ENCODE results near the gene PRIM2. TPM values are rescaled to one million over a fixed set of nuclear protein-coding genes. Genes with fewer than 3 reads are reported as not detected.
A peak's percentile ranks its signal among the peaks of the same experiment; 100 is the strongest.
"Not testable (repeated sequence)": the region's sequence is repeated elsewhere in the genome, so short reads cannot be mapped to it uniquely, and the experiment has no call there.

PRIM2 gene
- total and polyA plus RNA-seq, 2 of the 4 experiments (the other 2 are of a cell fraction) = 11.8 to 37.5 TPM

- H3K56ac ChIP-seq (ENCODE audit: extremely low read depth, insufficient read depth, low read length); H3K9ac ChIP-seq (ENCODE audit: low read depth, low read length); BruUV-seq (replicated peaks); H3K27me3 ChIP-seq (ENCODE audit: control insufficient read depth, insufficient read depth, low read length); H3K27ac ChIP-seq (ENCODE audit: insufficient read depth, low read length); H2AFZ ChIP-seq (replicated peaks; ENCODE audit: low read length, poor library complexity); H3K9me3 ChIP-seq (ENCODE audit: control insufficient read depth, insufficient read depth, low read length); CTCF ChIA-PET; H3K23ac ChIP-seq (ENCODE audit: low read depth, low read length); H3K4me1 ChIP-seq (ENCODE audit: control insufficient read depth, insufficient read depth, low read length); H3K4me3 ChIP-seq (ENCODE audit: insufficient read depth, low read depth, low read length); H3K36me3 ChIP-seq (ENCODE audit: control insufficient read depth, insufficient read depth, low read length); H2AK9ac ChIP-seq (replicated peaks; ENCODE audit: low read depth, low read length, poor library complexity); ATAC-seq (ENCODE audit: low read depth); H3K4me2 ChIP-seq (ENCODE audit: low read depth, low read length); in situ Hi-C loops (cut with MboI; ENCODE audit: low sequenced_read_pairs); H2AK5ac ChIP-seq (ENCODE audit: low read depth, low read length); intact Hi-C loops (cut with micrococcal nuclease); H3K9me1 ChIP-seq (ENCODE audit: insufficient read depth, low read length); H4K20me1 ChIP-seq (ENCODE audit: insufficient read depth, low read length); dilution Hi-C loops (cut with HindIII; ENCODE audit: low sequenced_read_pairs, unreplicated experiment); DNase-seq; H4K91ac ChIP-seq (ENCODE audit: insufficient read depth, low read depth, low read length); POLR2A ChIA-PET (ENCODE audit: unreplicated experiment): not testable (repeated sequence)
- H3K79me1 ChIP-seq (ENCODE audit: low read depth in 1 of 2, low read length in 2 of 2) = peaks cover 8 to 38% of the 10 kb centered on the region in 2 experiments
- H2BK5ac ChIP-seq (ENCODE audit: low read depth, low read length, poor library complexity, severe bottlenecking) = peak overlapping the region; percentile 81
- 0 out of 2 replicates have a peak overlapping the region, but pooled peaks have one; percentile 27 for H3K4ac ChIP-seq (ENCODE audit: low read depth, low read length)
- TF ChIP-seq MAFK (IDR thresholded peaks at IDR 0.05; ENCODE audit: low read depth, low read length) = peak; percentile 61
- H2BK20ac ChIP-seq (ENCODE audit: low read depth, low read length) = peak overlapping the region; percentile 53; the same call in 1 of the 2 replicates
- no CpG with 5 or more reads among the region's 1 CpG for WGBS, 2 experiments (ENCODE audit: extremely low coverage in 2 of 2, insufficient read length in 1 of 2)
- peak overlapping the region; percentile 64 for H3K14ac ChIP-seq (replicated peaks; ENCODE audit: low read depth, low read length)
- peak overlapping the region; percentile 7; the same call in 2 of the 3 replicates for H2BK15ac ChIP-seq (ENCODE audit: low read depth, low read length)
- H4K8ac ChIP-seq (ENCODE audit: low read depth in 2 of 2, low read length in 2 of 2) = peak overlapping the region in 1 of 2 experiments; percentile 85; a peak in 2 of 4 replicates
- H4K5ac ChIP-seq (ENCODE audit: low read depth, low read length) = peak overlapping the region; percentile 86; the same call in 1 of the 2 replicates
- H2BK120ac ChIP-seq (ENCODE audit: low read depth, low read length) = peak overlapping the region; percentile 81
- H3K18ac ChIP-seq (ENCODE audit: low read depth, low read length) = peak overlapping the region; percentile 98
These were observed 123.3 kb downstream of the PRIM2 start for GRCh38 chr6:57440735-57441134.

GRCh38 chr6:57442133-57442532 is 124.7 kb downstream of the PRIM2 start:
- Histone ChIP-seq H3K79me1 (ENCODE audit: low read depth in 1 of 2, low read length in 2 of 2) (peaks cover 13 to 40% of the 10 kb centered on the region in 2 experiments), H2BK5ac (ENCODE audit: low read depth, low read length, poor library complexity, severe bottlenecking) (peak overlapping the region; percentile 62), H3K18ac (ENCODE audit: low read depth, low read length) (peak overlapping the region; percentile 12; the same call in 1 of the 2 replicates), H3K4me1 (ENCODE audit: control insufficient read depth, insufficient read depth, low read length) (peaks cover 10% of the 10 kb centered on the region), H2BK120ac (ENCODE audit: low read depth, low read length) (0 out of 2 replicates have a peak overlapping the region, but pooled peaks have one; percentile 54)
- H3K27ac ChIP-seq (ENCODE audit: insufficient read depth, low read length); CTCF ChIA-PET; H4K5ac ChIP-seq (ENCODE audit: low read depth, low read length); H3K9me1 ChIP-seq (ENCODE audit: insufficient read depth, low read length); H2BK15ac ChIP-seq (ENCODE audit: low read depth, low read length); H2AK9ac ChIP-seq (replicated peaks; ENCODE audit: low read depth, low read length, poor library complexity); H3K4me3 ChIP-seq (ENCODE audit: insufficient read depth, low read depth, low read length); BruUV-seq (replicated peaks); ATAC-seq (ENCODE audit: low read depth); POLR2A ChIA-PET (ENCODE audit: unreplicated experiment); dilution Hi-C loops (cut with HindIII; ENCODE audit: low sequenced_read_pairs, unreplicated experiment); H4K8ac ChIP-seq (ENCODE audit: low read depth in 2 of 2, low read length in 2 of 2); H3K9ac ChIP-seq (ENCODE audit: low read depth, low read length); H2AK5ac ChIP-seq (ENCODE audit: low read depth, low read length); H4K91ac ChIP-seq (ENCODE audit: insufficient read depth, low read depth, low read length); DNase-seq; H3K36me3 ChIP-seq (ENCODE audit: control insufficient read depth, insufficient read depth, low read length); in situ Hi-C loops (cut with MboI; ENCODE audit: low sequenced_read_pairs); H3K23ac ChIP-seq (ENCODE audit: low read depth, low read length); intact Hi-C loops (cut with micrococcal nuclease); H3K27me3 ChIP-seq (ENCODE audit: control insufficient read depth, insufficient read depth, low read length); H3K4me2 ChIP-seq (ENCODE audit: low read depth, low read length); H2BK20ac ChIP-seq (ENCODE audit: low read depth, low read length); H3K14ac ChIP-seq (replicated peaks; ENCODE audit: low read depth, low read length); H3K9me3 ChIP-seq (ENCODE audit: control insufficient read depth, insufficient read depth, low read length); H2AFZ ChIP-seq (replicated peaks; ENCODE audit: low read length, poor library complexity); H4K20me1 ChIP-seq (ENCODE audit: insufficient read depth, low read length); H3K4ac ChIP-seq (ENCODE audit: low read depth, low read length); H3K56ac ChIP-seq (ENCODE audit: extremely low read depth, insufficient read depth, low read length): not testable (repeated sequence)

Data from IMR-90 (cell line).